Mesenchymal stem cell (in vitro differentiated cells and primary cell): ENCODE measurements around the gene NAT14.

ENCODE experiments used
- DNase-seq: peaks from one replicate; pipeline ENCODE4 v3.0.0-alpha.2; 2013
- H2AFZ ChIP-seq: one replicate; pipeline ENCODE4 v1.6.1; 2013; ENCODE audit warnings: low read depth, mild to moderate bottlenecking, control low read depth, inconsistent platforms, low read length, moderate library complexity
- H2AK5ac ChIP-seq: 2 replicates; pipeline ENCODE4 v1.6.1; 2013; ENCODE audit warnings: low read length, moderate library complexity, mild to moderate bottlenecking, inconsistent platforms; ENCODE audit not compliant: severe bottlenecking
- H2BK120ac ChIP-seq: one replicate; pipeline ENCODE4 v1.6.1; 2013; ENCODE audit warnings: low read depth, mild to moderate bottlenecking, inconsistent platforms, low read length, moderate library complexity
- H2BK12ac ChIP-seq, 2 experiments: one replicate each; pipeline ENCODE4 v1.6.1; 2013; ENCODE audit warnings: inconsistent platforms in 2 of 2, low read length in 2 of 2, mild to moderate bottlenecking in 2 of 2, moderate library complexity in 2 of 2, control low read depth in 1 of 2
- H2BK15ac ChIP-seq: one replicate; pipeline ENCODE4 v1.6.1; 2013; ENCODE audit warnings: mild to moderate bottlenecking, low read depth, inconsistent platforms; ENCODE audit not compliant: poor library complexity, severe bottlenecking
- H2BK5ac ChIP-seq: 2 replicates; pipeline ENCODE4 v1.6.1; 2013; ENCODE audit warnings: low read depth, mild to moderate bottlenecking, low read length, control low read depth, inconsistent platforms; ENCODE audit not compliant: poor library complexity, severe bottlenecking
- H3K14ac ChIP-seq, 2 experiments: one replicate each; pipeline ENCODE4 v1.6.1; 2013; ENCODE audit warnings: inconsistent platforms in 2 of 2, low read length in 2 of 2, control low read depth in 1 of 2, mild to moderate bottlenecking in 1 of 2, moderate library complexity in 1 of 2
- H3K18ac ChIP-seq, 2 experiments: one replicate each; pipeline ENCODE4 v1.6.1; 2013; ENCODE audit warnings: inconsistent platforms in 2 of 2, low read length in 2 of 2, control low read depth in 1 of 2, low read depth in 1 of 2, mild to moderate bottlenecking in 1 of 2
- H3K23ac ChIP-seq, 2 experiments: one replicate each; pipeline ENCODE4 v1.6.1; 2013; ENCODE audit warnings: inconsistent platforms in 2 of 2, low read length in 2 of 2, mild to moderate bottlenecking in 2 of 2, moderate library complexity in 2 of 2, control low read depth in 1 of 2
- H3K27ac ChIP-seq: 2 replicates; pipeline ENCODE4 v1.5.1; 2013; ENCODE audit warnings: mild to moderate bottlenecking, moderate library complexity, low read length, control low read depth, inconsistent platforms; ENCODE audit not compliant: poor library complexity, severe bottlenecking
- H3K27me3 ChIP-seq, 2 experiments: 2 replicates each; pipeline versions ENCODE4 v1.6.1 to v1.7.0; 2013; ENCODE audit warnings: low read length in 2 of 2, mild to moderate bottlenecking in 2 of 2, moderate library complexity in 2 of 2, control low read depth in 1 of 2, inconsistent platforms in 1 of 2; ENCODE audit not compliant: control insufficient read depth in 1 of 2, insufficient read depth in 1 of 2
- H3K36me3 ChIP-seq, 2 experiments: 2 replicates each; pipeline versions ENCODE4 v1.6.1 to v1.7.0; 2013; ENCODE audit warnings: low read length in 2 of 2, control low read depth in 1 of 2, inconsistent platforms in 1 of 2, low read depth in 1 of 2, mild to moderate bottlenecking in 1 of 2; ENCODE audit not compliant: insufficient read depth in 2 of 2, control insufficient read depth in 1 of 2
- H3K4ac ChIP-seq, 2 experiments: one replicate each; pipeline ENCODE4 v1.6.1; 2013; ENCODE audit warnings: inconsistent platforms in 2 of 2, low read length in 2 of 2, mild to moderate bottlenecking in 2 of 2, moderate library complexity in 2 of 2, control low read depth in 1 of 2, low read depth in 1 of 2
- H3K4me1 ChIP-seq: 2 replicates; pipeline ENCODE4 v1.6.1; 2013; ENCODE audit warnings: low read depth, low read length, control low read depth; ENCODE audit not compliant: control insufficient read depth, insufficient read depth
- H3K4me2 ChIP-seq: 2 replicates; pipeline ENCODE4 v1.6.1; 2013; ENCODE audit warnings: low read length, mild to moderate bottlenecking, inconsistent platforms; ENCODE audit not compliant: poor library complexity, severe bottlenecking
- H3K4me3 ChIP-seq, 2 experiments: 2 replicates each; pipeline versions ENCODE4 v1.5.1 to v1.7.0; 2013; ENCODE audit warnings: low read length in 2 of 2, mild to moderate bottlenecking in 2 of 2, control low read depth in 1 of 2, low read depth in 1 of 2; ENCODE audit not compliant: insufficient read depth in 1 of 2
- H3K79me1 ChIP-seq: replicated peaks from 2 replicates; pipeline ENCODE4 v1.6.1; 2013; ENCODE audit warnings: mild to moderate bottlenecking, control low read depth, low read length, inconsistent platforms; ENCODE audit not compliant: poor library complexity, severe bottlenecking
- H3K9ac ChIP-seq: 2 replicates; pipeline ENCODE4 v1.7.0; 2013; ENCODE audit warnings: mild to moderate bottlenecking, low read length, moderate library complexity
- H3K9me3 ChIP-seq: 2 replicates; pipeline ENCODE4 v1.7.0; 2013; ENCODE audit warnings: mild to moderate bottlenecking, low read length; ENCODE audit not compliant: control insufficient read depth
- H4K8ac ChIP-seq: one replicate; pipeline ENCODE4 v1.6.1; 2013; ENCODE audit warnings: inconsistent platforms, mild to moderate bottlenecking, low read length, moderate library complexity
- H4K91ac ChIP-seq: one replicate; pipeline ENCODE4 v1.6.1; 2013; ENCODE audit warnings: mild to moderate bottlenecking, low read length, inconsistent platforms
- WGBS: methylation state at CpG from one replicate; pipeline ENCODE4 v1.1.7; 2013; ENCODE audit warnings: mixed read lengths; 5-methylcytosine and 5-hydroxymethylcytosine counted together

NAT14 gene

GRCh38 chr19:55481794-55482155 is 3.2 kb upstream of the NAT14 start:
- peaks cover 6 to 64% of the 10 kb centered on the region in 2 experiments for H3K36me3 ChIP-seq
- 75% methylated on average over 27 of the region's 40 CpGs for WGBS
- peaks cover 28% of the 10 kb centered on the region for H3K79me1 ChIP-seq
- no peak overlapping the region for H2AK5ac ChIP-seq
- H3K27ac ChIP-seq: no peak overlapping the region
- H4K8ac ChIP-seq: no peak overlapping the region
- H3K18ac ChIP-seq: no peak overlapping the region
- H3K4me2 ChIP-seq: no peak overlapping the region
- no peak overlapping the region for H2BK15ac ChIP-seq
- no peaks in the 10 kb centered on the region for H3K9me3 ChIP-seq
- no peak overlapping the region for H2AFZ ChIP-seq
- H3K27me3 ChIP-seq: no peaks in the 10 kb centered on the region
- H3K4me1 ChIP-seq: peaks cover 58% of the 10 kb centered on the region
- no peak overlapping the region for H2BK12ac ChIP-seq
- H2BK120ac ChIP-seq: no peak overlapping the region
- H2BK5ac ChIP-seq: no peak overlapping the region
- no peak overlapping the region for H3K4me3 ChIP-seq
- no peak overlapping the region for H3K14ac ChIP-seq
- no peak overlapping the region for H3K9ac ChIP-seq
- no peak overlapping the region for H4K91ac ChIP-seq
- no peak for DNase-seq
- H3K23ac ChIP-seq: no peak overlapping the region
- no peak overlapping the region for H3K4ac ChIP-seq

GRCh38 chr19:55482156-55482961 is 2.6 kb upstream of the NAT14 start:
- Histone ChIP-seq H2BK120ac (no peak overlapping the region), H2BK12ac (no peak overlapping the region), H2AK5ac (no peak overlapping the region), H3K27ac (no peak overlapping the region), H3K4ac (no peak overlapping the region), H4K8ac (no peak overlapping the region), H3K27me3 (no peaks in the 10 kb centered on the region), H2BK15ac (no peak overlapping the region), H3K79me1 (peaks cover 28% of the 10 kb centered on the region), H3K4me1 (peaks cover 64% of the 10 kb centered on the region), H3K4me3 (no peak overlapping the region), H3K9ac (no peak overlapping the region), H3K36me3 (peaks cover 6 to 65% of the 10 kb centered on the region in 2 experiments), H4K91ac (no peak overlapping the region), H3K18ac (no peak overlapping the region), H2AFZ (no peak overlapping the region), H3K4me2 (no peak overlapping the region), H3K23ac (no peak overlapping the region), H3K9me3 (no peaks in the 10 kb centered on the region), H3K14ac (no peak overlapping the region), H2BK5ac (no peak overlapping the region)
- WGBS: 93% methylated on average over 79 of the region's 83 CpGs
- DNase-seq: no peak

GRCh38 chr19:55482967-55483705 is 1.9 kb upstream of the NAT14 start:
- H3K79me1 ChIP-seq: peaks cover 25% of the 10 kb centered on the region
- DNase-seq: no peak
- no peak overlapping the region for H2BK5ac ChIP-seq
- no peaks in the 10 kb centered on the region for H3K27me3 ChIP-seq
- no peak overlapping the region for H2BK15ac ChIP-seq
- H3K4me2 ChIP-seq: no peak overlapping the region
- no peaks in the 10 kb centered on the region for H3K9me3 ChIP-seq
- no peak overlapping the region for H2BK120ac ChIP-seq
- no peak overlapping the region for H3K9ac ChIP-seq
- H3K4ac ChIP-seq: peak overlapping the region in 1 of 2 experiments; percentile 15
- H2AFZ ChIP-seq: no peak overlapping the region
- WGBS: 96% methylated on average over 45 of the region's 47 CpGs
- no peak overlapping the region for H2BK12ac ChIP-seq
- H4K8ac ChIP-seq: peak overlapping the region; percentile 38
- H3K36me3 ChIP-seq: peaks cover 6 to 62% of the 10 kb centered on the region in 2 experiments
- peaks cover 65% of the 10 kb centered on the region for H3K4me1 ChIP-seq
- no peak overlapping the region for H3K27ac ChIP-seq
- H4K91ac ChIP-seq: no peak overlapping the region
- no peak overlapping the region for H3K14ac ChIP-seq
- H3K18ac ChIP-seq: no peak overlapping the region
- no peak overlapping the region for H3K23ac ChIP-seq
- H2AK5ac ChIP-seq: no peak overlapping the region
- no peak overlapping the region for H3K4me3 ChIP-seq
